Activated CD4-positive, alpha-beta T cell treated with anti-CD3 and anti-CD28 coated beads for 1 hour (primary cell): ENCODE data around the gene CXCL5.
"Not testable (repeated sequence)": the region's sequence is repeated elsewhere in the genome, so short reads cannot be mapped to it uniquely, and the experiment has no call there.

Experiments
- DNase-seq: peaks from one replicate; pipeline ENCODE4 v3.0.0-alpha.2; 2020

CXCL5 gene

DNA sequence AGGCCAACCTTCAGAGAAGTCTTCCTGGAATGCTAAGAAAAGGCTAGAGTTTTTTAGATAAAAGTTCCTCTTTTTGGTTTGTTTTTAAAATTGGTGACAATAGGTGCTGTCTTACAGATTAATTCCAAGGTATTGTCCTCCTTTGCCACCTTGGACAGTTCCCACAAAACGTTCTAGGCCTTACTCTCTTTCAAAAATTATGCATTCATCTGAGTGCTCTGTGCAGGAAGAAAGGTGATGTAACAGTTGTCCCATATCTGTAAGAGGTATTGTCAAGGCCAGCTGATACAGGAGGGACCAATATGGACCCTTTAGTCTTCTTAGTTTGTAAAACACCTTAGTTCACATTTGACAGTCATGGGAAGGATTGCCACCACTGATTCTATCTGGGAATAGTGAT is 15.9 kb upstream of the CXCL5 start:
- no peak for DNase-seq

- no peak for DNase-seq
These were observed 14.8 kb upstream of the CXCL5 start for GRCh38 chr4:74013264-74013663.

- DNase-seq, result no peak
These were observed 13.7 kb upstream of the CXCL5 start for GRCh38 chr4:74012130-74012529.

DNA sequence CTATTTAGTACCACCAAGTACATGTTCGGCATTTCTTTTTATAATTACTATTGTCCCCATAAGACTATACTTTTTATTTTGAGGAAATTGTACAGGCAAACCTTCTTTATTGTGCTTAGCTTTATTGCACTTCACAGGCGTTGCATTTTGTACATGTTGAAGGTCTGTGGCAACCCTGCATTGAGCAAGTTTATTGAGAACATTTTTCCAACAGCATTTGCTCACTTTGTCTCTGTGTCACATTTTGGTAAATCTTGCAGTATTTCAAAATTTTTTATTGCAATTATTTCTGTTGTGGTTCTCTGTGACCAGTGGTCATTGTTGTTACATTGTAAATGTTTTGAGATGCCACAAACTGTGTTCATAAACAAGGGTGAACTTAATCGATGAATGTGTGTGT is 10.8 kb upstream of the CXCL5 start:
- DNase-seq, result no peak

- DNase-seq, result no peak
These were observed 7.6 kb upstream of the CXCL5 start for GRCh38 chr4:74006009-74006476.

GRCh38 chr4:74005528-74005927 is 7.1 kb upstream of the CXCL5 start:
- no peak for DNase-seq

- DNase-seq, result no peak
These were observed 6.2 kb upstream of the CXCL5 start for GRCh38 chr4:74004668-74005067.

GRCh38 chr4:74000301-74000700 is 1.8 kb upstream of the CXCL5 start:
- no peak for DNase-seq

DNA sequence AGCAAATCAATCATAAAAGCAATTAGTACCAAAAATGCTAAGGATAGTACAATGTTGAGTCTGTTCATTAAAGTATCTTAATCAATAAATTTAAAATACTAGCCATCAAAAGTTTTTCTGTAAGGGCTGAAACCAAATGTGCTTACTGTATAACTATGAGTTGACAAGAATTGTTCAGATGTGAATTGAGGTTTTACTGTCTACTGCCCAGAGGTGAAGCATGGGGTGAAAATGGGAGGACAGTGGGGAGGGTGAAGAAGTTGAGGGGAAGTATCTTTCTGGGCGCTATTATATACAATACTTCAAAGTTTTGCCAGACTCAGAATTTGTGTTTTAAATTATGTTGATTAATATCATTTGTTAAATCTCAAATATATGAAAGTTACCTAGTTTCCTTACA is 6.4 kb downstream of the CXCL5 start:
- no peak for DNase-seq

GRCh38 chr4:73991742-73992000 is 6.8 kb downstream of the CXCL5 start:
- no peak for DNase-seq

GRCh38 chr4:73990988-73991741 is 7.3 kb downstream of the CXCL5 start:
- no peak for DNase-seq

- no peak for DNase-seq
These were observed 8.5 kb downstream of the CXCL5 start for GRCh38 chr4:73989928-73990327.

GRCh38 chr4:73989031-73989430 is 9.4 kb downstream of the CXCL5 start:
- no peak for DNase-seq

- DNase-seq, result no peak
These were observed 10.4 kb downstream of the CXCL5 start, which contains the start of gene PPBP for GRCh38 chr4:73988061-73988460. PPBP (minus strand) TSS chr4:73988190; CDS start chr4:73988103, 87 bp downstream.

- DNase-seq, result no peak
These were observed 13.0 kb downstream of the CXCL5 start for GRCh38 chr4:73985528-73985852.

DNA sequence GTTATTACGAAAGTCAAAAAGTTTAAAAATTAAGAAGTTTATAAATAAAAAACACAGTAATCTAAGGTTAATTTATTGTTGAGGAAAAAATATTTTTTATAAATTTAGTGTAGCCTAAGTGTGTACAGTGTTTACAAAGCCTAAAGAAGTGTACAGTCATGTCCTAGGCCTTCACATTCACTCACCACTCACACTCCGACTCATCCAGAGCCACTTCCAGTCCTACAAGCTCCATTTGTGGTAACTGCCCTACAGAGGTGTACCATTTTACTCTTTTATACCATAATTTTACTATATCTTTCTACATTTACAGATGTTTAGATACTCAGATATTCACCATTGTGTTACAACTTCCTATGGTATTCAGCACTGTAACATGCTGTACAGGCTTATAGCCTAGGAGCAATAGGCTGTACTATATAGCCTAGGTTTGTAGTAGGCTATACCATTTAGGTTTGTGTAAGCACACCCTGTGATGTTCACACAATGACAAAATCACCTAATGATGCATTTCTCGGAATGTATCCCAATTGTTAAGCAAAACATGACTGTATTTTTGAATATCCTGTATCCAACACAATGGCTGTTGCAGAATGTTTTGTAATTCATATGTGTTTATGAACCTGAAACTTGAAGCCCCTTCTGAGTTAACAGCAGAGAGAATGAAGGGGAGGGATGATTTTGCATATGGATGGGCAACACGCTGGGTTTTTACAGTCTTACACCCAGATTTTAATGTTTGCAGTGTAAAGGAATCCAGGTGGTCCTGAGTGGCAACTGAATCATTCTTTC is 13.5 kb downstream of the CXCL5 start:
- DNase-seq, result no peak

GRCh38 chr4:73981175-73981574 is 17.3 kb downstream of the CXCL5 start:
- not testable (repeated sequence) for DNase-seq

GRCh38 chr4:73979407-73979957 is 19.0 kb downstream of the CXCL5 start:
- no peak for DNase-seq

- no peak for DNase-seq
These were observed 19.6 kb downstream of the CXCL5 start for GRCh38 chr4:73978886-73979285.

DNA sequence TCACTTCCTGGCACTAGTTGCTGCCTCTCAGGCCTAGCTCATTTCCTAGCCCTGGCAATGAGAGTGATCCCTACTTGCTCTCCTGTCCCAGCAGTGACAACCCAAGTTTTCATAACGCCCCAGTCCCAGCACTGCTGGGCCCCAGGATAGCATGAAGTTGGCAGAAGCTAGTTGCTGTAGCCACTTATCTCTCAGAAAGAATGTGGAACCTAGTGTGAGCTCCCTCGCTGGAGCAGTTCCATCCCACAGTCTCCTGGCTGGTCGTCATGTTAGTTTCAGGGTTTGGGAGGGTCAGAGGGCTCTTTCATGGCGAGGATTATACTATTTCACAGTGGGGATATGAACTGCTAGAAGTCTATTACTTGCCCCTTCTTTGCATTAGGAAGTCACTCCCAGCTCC is 21.8 kb downstream of the CXCL5 start:
- no peak for DNase-seq

GRCh38 chr4:73976217-73976616 is 22.3 kb downstream of the CXCL5 start:
- DNase-seq, result no peak

DNA sequence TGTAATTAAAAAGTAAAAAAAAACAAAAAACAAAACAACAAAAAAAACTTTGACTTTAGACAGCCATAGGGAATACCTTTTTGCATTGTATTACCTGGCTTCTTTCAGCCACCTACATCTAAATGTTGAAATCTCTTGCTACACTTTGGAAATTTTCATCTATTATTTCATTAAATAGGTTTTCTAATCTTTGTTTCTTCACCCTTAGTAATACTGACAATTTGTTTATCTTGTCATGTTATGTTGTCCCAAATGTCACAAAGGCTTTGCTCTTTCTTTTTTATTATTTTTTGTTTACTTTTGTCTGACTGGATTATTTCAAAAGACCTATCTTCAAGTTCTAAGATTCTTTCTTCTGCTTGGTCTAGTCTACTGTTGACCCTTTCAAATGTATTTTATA is 24.1 kb downstream of the CXCL5 start:
- no peak for DNase-seq

DNA sequence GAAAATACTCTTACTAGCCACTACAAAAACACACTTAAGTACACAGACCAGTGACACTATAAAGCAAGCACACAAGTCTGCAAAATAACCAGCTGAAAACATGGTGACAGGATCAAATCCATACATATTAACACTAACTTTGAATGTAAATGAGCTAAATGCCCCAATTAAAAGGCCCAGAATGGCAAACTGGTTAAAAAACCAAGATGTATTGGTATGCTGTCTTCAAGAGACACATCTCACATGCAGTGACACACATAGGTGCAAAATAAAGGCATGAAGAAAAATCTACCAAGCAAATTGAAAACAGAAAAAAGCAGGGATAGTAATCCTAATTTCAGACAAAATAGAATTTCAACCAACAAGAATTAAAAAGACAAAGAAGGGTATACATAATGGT is 27.5 kb downstream of the CXCL5 start:
- DNase-seq, result no peak

- no peak for DNase-seq
These were observed 28.5 kb downstream of the CXCL5 start for GRCh38 chr4:73970011-73970410.
